HG02798 (cell line): ENCODE measurements around the gene TRIM22.

Experiments
- ATAC-seq: cut with Tn5 transposase; IDR thresholded peaks from one replicate; pipeline ENCODE4 v1.9.1; 2021; ENCODE audit warnings: mild to moderate bottlenecking; ENCODE audit not compliant: unreplicated experiment, poor library complexity

TRIM22 gene

DNA sequence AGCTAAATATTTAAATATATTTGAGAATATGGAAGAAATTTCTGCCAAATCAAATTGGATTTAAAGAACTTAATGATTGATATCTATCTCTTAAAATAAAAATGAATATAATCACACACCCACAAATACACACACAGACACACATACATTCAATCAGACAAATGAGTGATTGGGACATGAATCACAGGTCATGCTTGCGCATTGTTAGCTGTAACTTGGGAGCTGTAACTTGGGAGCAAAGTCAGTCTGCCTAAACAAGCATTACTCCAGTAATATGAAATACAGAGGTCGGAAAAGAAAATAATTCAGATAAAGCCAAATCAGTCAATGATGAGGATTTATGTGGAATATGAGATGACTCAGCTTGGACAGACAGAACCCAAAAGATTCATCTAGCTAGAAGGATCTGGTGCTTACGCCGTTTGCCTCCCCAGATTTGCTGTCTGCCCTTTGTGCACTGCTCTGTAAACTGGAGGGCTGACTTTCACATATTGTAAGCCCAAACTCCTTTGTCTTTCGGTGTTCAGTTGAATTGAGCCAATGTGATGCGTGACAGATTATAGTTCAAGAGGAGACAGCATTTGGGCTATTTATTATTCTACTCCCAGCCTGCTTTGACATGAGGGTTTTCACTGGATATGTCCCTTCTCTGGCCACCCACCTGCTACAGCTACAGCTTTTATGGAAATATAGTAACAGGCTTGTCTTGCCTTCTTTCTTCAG is 48.2 kb downstream of the TRIM22 start:
- ATAC-seq, result no peak

DNA sequence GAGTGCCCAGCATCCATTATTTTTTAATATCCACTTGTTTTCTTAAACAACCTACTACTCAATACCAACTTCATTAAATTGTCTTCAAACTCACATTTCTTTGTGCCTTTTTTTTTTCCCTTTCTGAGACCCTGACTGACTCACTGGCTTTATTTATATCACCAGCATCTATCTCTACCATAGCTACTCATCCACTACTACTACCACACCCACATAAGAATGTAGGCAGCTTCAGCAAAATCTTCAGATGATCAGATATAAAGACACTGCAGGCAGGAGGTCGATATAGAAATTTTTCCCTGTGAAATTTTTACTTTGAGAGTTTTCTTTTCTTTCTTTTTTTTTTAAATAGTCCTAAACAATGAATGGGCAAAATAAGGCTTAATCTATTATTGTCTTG is 48.8 kb downstream of the TRIM22 start:
- ATAC-seq, result no peak

DNA sequence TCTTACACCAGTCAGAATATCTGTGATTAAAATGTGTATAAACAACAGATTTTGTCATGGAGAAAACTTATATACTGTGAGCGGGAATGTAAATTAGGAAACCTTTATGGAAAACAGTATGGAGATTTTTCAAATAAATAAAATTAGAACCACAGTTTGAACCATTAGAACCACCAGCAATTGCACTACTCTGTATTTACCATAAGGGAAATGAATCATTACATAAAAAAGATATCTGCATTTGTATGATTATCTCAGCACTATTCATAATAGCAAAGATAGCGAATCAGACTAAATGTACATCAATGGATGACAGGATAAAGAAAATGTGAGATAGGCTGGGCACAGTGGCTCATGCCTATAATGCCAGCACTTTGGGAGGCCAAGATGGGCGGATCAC is 57.0 kb downstream of the TRIM22 start:
- ATAC-seq, result no peak

GRCh38 chr11:5749836-5750235 is 60.2 kb downstream of the TRIM22 start:
- ATAC-seq, result no peak

- no peak for ATAC-seq
Observed at GRCh38 chr11:5753943-5754342, 64.4 kb downstream of the TRIM22 start, which contains the start of gene OR52N4. TSS of gene OR52N4 (plus strand) at chr11:5754243. CDS start at chr11:5754741, 498 bp downstream.
